Measurements from ENCODE around the gene SNTA1.

DNA sequence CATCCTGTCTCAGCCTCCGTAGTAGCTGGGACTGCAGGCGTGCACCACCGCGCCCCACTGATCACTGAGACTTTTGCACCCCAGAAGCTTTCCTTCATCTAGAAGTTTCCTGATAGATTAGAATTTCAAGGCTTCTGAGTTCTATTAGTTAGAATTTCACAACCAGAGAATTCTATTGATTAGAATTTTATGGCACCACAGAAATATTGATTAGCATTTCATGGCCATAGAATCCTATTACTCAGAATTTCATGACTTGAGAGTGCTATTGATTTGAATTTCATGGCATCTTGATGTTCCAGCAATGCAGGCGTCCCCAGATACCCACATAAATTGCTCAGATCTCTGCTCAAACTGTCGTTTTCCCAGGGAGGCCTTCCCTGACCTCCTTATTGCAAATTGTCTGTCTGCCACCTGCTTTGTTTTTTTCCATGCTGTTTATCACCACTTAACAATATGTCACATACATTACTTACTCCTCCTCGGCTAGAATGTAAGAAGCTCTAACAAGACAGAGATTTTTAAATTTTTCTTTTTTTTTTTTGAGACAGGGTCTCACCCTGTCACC lies 29.4 kb upstream of the SNTA1 start:
- TF ChIP-seq, protein P1, sequence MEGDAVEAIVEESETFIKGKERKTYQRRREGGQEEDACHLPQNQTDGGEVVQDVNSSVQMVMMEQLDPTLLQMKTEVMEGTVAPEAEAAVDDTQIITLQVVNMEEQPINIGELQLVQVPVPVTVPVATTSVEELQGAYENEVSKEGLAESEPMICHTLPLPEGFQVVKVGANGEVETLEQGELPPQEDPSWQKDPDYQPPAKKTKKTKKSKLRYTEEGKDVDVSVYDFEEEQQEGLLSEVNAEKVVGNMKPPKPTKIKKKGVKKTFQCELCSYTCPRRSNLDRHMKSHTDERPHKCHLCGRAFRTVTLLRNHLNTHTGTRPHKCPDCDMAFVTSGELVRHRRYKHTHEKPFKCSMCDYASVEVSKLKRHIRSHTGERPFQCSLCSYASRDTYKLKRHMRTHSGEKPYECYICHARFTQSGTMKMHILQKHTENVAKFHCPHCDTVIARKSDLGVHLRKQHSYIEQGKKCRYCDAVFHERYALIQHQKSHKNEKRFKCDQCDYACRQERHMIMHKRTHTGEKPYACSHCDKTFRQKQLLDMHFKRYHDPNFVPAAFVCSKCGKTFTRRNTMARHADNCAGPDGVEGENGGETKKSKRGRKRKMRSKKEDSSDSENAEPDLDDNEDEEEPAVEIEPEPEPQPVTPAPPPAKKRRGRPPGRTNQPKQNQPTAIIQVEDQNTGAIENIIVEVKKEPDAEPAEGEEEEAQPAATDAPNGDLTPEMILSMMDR (conservative IDR thresholded peaks at IDR 0.05), result no peak
- TF ChIP-seq EZH2 (IDR thresholded peaks at IDR 0.05; ENCODE audit: low read depth), result no peak

Measured in PC-9 (cell line).